22Rv1 (cell line): ENCODE data around the gene TM4SF18.

Experiments used
- CTCF ChIP-seq: fragments of 450-650 bp; IDR thresholded peaks from 2 replicates; pipeline ENCODE4 v1.5.1; 2017; ENCODE audit warnings: mild to moderate bottlenecking
- ZFX ChIP-seq: fragments of 450-650 bp; IDR thresholded peaks from 2 replicates; pipeline ENCODE4 v1.6.1; 2017; ENCODE audit warnings: antibody characterized with exemption, borderline replicate concordance

- no peak for TF ChIP-seq CTCF
- TF ChIP-seq ZFX = no peak
Measured at GRCh38 chr3:149282322-149282721, 51.1 kb downstream of the TM4SF18 start.
